ENCODE measurements around the gene KRTAP10-11.

Gene KRTAP10-11

GRCh38 chr21:44630440-44630839 lies 15.8 kb upstream of the KRTAP10-11 start:
- DNase-seq (no peak), ATAC-seq (ENCODE audit: insufficient read depth, low read depth) (no peak)
- TF ChIP-seq CTCF (IDR thresholded peaks at IDR 0.05; ENCODE audit: borderline replicate concordance, extremely low read depth, low read length, poor library complexity, severe bottlenecking), result no peak
- no peak for TF ChIP-seq EZH2 (IDR thresholded peaks at IDR 0.05; ENCODE audit: borderline replicate concordance, low read depth, low read length, severe bottlenecking)
- H3K9me3 ChIP-seq (ENCODE audit: insufficient read depth, low read length, severe bottlenecking), result peaks cover 5% of the 10 kb centered on the region
- H3K79me2 ChIP-seq (ENCODE audit: insufficient read depth, low read length), result no peaks in the 10 kb centered on the region
- H3K36me3 ChIP-seq (ENCODE audit: insufficient read depth, low read length), result no peaks in the 10 kb centered on the region
- no peaks in the 10 kb centered on the region for H3K27me3 ChIP-seq (ENCODE audit: insufficient read depth, low read length, poor library complexity)
- H3K9ac ChIP-seq (ENCODE audit: low read depth, low read length), result no peak overlapping the region
- H2AFZ ChIP-seq (ENCODE audit: low read depth, low read length), result no peak overlapping the region
- no peak overlapping the region for H3K4me3 ChIP-seq (ENCODE audit: low read depth in 1 of 2, low read length in 2 of 2)
- no peaks in the 10 kb centered on the region for H4K20me1 ChIP-seq (ENCODE audit: insufficient read depth, low read length)
- no peaks in the 10 kb centered on the region for H3K4me1 ChIP-seq (ENCODE audit: insufficient read depth, low read length)
- H3K27ac ChIP-seq (ENCODE audit: low read length), result no peak overlapping the region
- no peak overlapping the region for H3K4me2 ChIP-seq (ENCODE audit: insufficient read depth, low read length)

GRCh38 chr21:44632067-44632466 lies 14.1 kb upstream of the KRTAP10-11 start:
- no peak overlapping the region for H3K4me3 ChIP-seq (ENCODE audit: low read depth in 1 of 2, low read length in 2 of 2)
- no peak for ATAC-seq (ENCODE audit: insufficient read depth, low read depth)

GRCh38 chr21:44636209-44637017 lies 9.8 kb upstream of the KRTAP10-11 start:
- Histone ChIP-seq H3K4me2 (ENCODE audit: insufficient read depth, low read length) (no peak overlapping the region), H3K27me3 (ENCODE audit: insufficient read depth, low read length, poor library complexity) (no peaks in the 10 kb centered on the region), H3K4me3 (ENCODE audit: low read depth in 1 of 2, low read length in 2 of 2) (no peak overlapping the region), H3K9me3 (ENCODE audit: insufficient read depth, low read length, severe bottlenecking) (no peaks in the 10 kb centered on the region), H3K4me1 (ENCODE audit: insufficient read depth, low read length) (no peaks in the 10 kb centered on the region), H2AFZ (ENCODE audit: low read depth, low read length) (no peak overlapping the region), H4K20me1 (ENCODE audit: insufficient read depth, low read length) (no peaks in the 10 kb centered on the region), H3K36me3 (ENCODE audit: insufficient read depth, low read length) (no peaks in the 10 kb centered on the region), H3K27ac (ENCODE audit: low read length) (no peak overlapping the region), H3K9ac (ENCODE audit: low read depth, low read length) (no peak overlapping the region), H3K79me2 (ENCODE audit: insufficient read depth, low read length) (no peaks in the 10 kb centered on the region)
- DNase-seq, result no peak
- TF ChIP-seq EZH2 (IDR thresholded peaks at IDR 0.05; ENCODE audit: borderline replicate concordance, low read depth, low read length, severe bottlenecking) (no peak), CTCF (IDR thresholded peaks at IDR 0.05; ENCODE audit: borderline replicate concordance, extremely low read depth, low read length, poor library complexity, severe bottlenecking) (no peak)
- no peak for ATAC-seq (ENCODE audit: insufficient read depth, low read depth)

More at GRCh38 chr21:44632067-44632466, 14.1 kb upstream of the KRTAP10-11 start:
- Histone ChIP-seq H3K27ac (ENCODE audit: low read length) (no peak overlapping the region), H3K9ac (ENCODE audit: low read depth, low read length) (no peak overlapping the region), H2AFZ (ENCODE audit: low read depth, low read length) (no peak overlapping the region), H3K36me3 (ENCODE audit: insufficient read depth, low read length) (no peaks in the 10 kb centered on the region), H3K79me2 (ENCODE audit: insufficient read depth, low read length) (no peaks in the 10 kb centered on the region), H4K20me1 (ENCODE audit: insufficient read depth, low read length) (no peaks in the 10 kb centered on the region), H3K4me2 (ENCODE audit: insufficient read depth, low read length) (no peak overlapping the region), H3K4me1 (ENCODE audit: insufficient read depth, low read length) (no peaks in the 10 kb centered on the region), H3K27me3 (ENCODE audit: insufficient read depth, low read length, poor library complexity) (no peaks in the 10 kb centered on the region), H3K9me3 (ENCODE audit: insufficient read depth, low read length, severe bottlenecking) (peaks cover 5% of the 10 kb centered on the region)
- TF ChIP-seq EZH2 (IDR thresholded peaks at IDR 0.05; ENCODE audit: borderline replicate concordance, low read depth, low read length, severe bottlenecking), result no peak
- no peak for TF ChIP-seq CTCF (IDR thresholded peaks at IDR 0.05; ENCODE audit: borderline replicate concordance, extremely low read depth, low read length, poor library complexity, severe bottlenecking)
- no peak for DNase-seq

Data from DND-41 (cell line).